GM18498 (cell line): ENCODE measurements around the gene DLK2.
A peak's percentile ranks its signal among the peaks of the same experiment; 100 is the strongest.
"Not testable (repeated sequence)": the region's sequence is repeated elsewhere in the genome, so short reads cannot be mapped to it uniquely, and the experiment has no call there.

ENCODE experiments used
- ATAC-seq: cut with Tn5 transposase; IDR thresholded peaks from one replicate; pipeline ENCODE4 v1.9.1; 2021; ENCODE audit warnings: mild to moderate bottlenecking, moderate library complexity; ENCODE audit not compliant: unreplicated experiment

DLK2 gene

DNA sequence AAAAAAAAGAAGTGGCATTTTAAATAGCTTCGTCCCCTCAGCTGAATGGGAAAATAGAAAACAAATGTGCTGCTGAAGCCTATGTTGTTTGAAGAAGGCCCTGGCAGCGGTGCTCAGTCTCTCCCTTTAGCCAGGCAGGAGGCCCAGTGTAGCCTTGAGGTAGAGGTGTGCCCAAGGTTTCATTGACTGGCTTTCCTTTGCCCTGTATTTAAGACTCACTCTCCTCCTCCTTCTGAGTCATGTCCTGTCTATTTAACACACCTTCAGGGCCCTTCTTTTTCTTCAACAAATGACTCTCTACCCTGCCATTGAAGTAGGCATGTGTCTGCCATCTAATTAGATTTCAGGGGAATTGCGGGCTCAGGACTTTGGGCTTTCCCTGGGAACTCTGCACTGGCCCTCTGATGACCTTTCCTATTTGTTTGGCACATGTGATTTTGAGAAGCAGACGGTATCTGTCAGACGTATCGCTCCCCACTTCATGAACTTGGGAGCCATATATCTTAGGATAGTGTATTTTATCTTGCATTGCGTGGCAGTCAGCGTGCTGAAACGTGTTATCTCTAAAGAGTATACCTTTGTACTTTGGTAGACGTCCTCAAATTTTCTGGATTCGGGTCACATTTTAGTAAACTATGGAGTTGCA, 26.4 kb upstream of the DLK2 start:
- ATAC-seq: no peak

- no peak for ATAC-seq
Measured at GRCh38 chr6:43481075-43481474, 25.7 kb upstream of the DLK2 start.

DNA sequence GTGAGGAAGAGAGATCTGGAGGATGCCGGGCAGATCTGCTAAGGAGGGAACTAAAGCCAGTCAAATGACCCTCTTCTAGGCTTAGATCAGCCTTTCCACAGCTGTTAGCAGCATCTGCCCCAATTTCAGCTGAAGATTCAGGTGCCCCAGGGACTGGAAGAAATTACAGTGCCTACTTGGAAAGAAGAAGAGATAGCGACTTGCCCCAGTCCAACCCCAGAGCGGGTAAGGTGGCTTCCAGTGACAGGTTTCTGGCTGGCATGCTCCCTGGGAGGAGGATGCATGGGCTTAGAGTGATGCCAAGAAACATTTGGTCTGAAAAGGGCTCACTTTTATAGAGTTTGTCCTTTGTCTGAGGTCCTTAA, 22.6 kb upstream of the DLK2 start:
- no peak for ATAC-seq

- ATAC-seq: peak; percentile 98
Measured at GRCh38 chr6:43477235-43478007, 22.1 kb upstream of the DLK2 start, which contains the start of gene TJAP1. TJAP1 (plus strand) TSS chr6:43477570; CDS start chr6:43499002, 21,432 bp downstream.

GRCh38 chr6:43476746-43477145, 21.4 kb upstream of the DLK2 start:
- peak; percentile 11 for ATAC-seq

GRCh38 chr6:43475516-43475915, 20.2 kb upstream of the DLK2 start:
- no peak for ATAC-seq

- no peak for ATAC-seq
Measured at GRCh38 chr6:43472515-43472914, 17.2 kb upstream of the DLK2 start.

GRCh38 chr6:43471399-43471798, 16.1 kb upstream of the DLK2 start:
- no peak for ATAC-seq

- no peak for ATAC-seq
Measured at GRCh38 chr6:43469947-43470346, 14.6 kb upstream of the DLK2 start.

GRCh38 chr6:43468748-43469681, 13.7 kb upstream of the DLK2 start:
- no peak for ATAC-seq

DNA sequence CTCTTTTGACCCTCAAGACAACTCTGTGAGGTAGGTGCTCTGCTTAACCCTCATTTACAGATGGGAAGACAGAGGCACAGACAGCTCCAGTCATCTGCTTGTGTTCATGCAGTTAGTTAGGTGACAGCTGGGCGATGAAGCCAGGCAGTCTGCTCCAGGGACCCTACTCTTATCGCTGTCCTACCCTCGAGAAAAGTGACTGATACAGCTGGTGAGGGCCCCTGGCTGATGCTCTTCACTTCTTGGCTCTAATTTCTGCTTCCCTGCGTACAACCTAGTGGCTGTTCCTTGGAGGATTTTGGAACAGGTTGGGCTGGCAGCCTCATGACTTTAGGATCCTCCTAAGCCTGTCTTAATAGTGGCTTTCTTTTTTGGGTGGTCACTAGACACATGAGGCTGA, 12.9 kb upstream of the DLK2 start:
- no peak for ATAC-seq

- ATAC-seq: no peak
Measured at GRCh38 chr6:43467752-43468151, 12.4 kb upstream of the DLK2 start.

DNA sequence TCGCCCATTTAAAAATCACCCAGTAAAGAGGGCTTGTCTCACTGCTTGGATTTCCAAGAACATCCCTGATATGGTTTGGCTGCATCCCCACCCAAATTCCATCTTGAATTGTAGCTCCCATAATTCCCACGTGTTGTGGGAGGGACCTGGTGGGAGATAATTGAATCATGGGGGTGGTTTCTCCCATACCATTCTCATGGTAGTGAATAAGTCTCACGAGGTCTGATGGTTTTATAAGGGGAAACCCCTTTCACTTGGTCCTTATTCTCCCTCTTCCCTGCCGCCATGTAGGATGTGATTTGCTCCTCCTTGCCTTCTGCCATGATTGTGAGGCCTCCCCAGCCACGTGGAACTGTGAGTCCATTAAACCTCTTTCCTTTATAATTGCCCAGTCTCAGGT, 11.9 kb upstream of the DLK2 start:
- not testable (repeated sequence) for ATAC-seq

DNA sequence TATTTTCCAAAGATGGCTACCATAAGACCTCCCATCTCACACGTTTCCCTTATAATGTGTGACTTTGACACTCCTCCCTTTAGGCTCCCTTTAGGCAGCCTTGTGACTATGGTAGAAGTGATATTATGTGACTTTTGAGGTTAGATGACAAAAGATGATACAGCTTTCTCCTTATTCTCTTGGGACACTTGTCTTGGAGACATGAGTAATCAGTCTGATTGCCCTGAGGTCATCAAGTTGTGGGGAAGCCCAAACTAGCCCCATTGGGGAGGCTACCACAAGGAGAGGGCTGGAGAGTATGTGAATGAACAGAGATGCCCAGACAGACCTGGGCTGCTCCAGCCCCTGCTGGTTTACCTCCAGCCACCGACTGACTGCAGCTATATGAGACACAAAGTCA, 10.6 kb upstream of the DLK2 start:
- no peak for ATAC-seq

DNA sequence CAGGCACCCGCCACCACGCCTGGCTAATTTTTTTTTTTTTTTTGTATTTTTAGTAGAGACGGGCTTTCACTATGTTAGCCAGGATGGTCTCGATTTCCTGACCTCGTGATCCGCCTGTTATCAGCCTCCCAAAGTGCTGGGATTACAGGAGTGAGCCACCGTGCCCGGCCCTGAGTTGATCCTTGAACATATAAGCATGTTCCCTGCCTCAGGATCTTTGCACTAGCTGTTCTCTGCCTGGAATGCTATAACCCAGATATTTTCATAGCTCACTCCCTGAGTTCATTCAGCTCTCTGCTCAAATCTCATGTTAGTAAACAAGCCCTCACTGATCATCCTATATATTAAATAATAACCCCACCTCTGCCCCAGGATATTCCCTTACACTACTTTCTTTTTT, 9.0 kb upstream of the DLK2 start:
- ATAC-seq: no peak

GRCh38 chr6:43461936-43462335, 6.6 kb upstream of the DLK2 start:
- ATAC-seq: no peak

DNA sequence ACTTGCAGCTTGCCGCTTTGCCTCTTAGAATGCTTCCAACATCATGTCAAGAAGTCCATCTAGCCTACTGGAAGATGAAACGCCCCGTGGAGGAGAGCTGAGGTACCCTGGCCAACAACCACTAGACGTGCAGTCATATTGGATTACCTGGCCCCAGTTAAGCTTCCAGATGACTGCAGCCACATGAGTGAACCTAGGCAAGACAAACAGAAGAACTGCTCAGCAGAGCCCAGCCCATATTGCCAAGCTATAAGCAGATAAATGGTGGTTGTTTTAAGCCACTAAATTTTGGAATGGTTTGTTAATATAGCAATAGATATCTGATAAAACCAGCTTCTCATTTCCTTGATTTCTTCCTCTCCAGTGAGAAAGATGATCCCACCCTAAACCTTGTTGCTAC, 4.7 kb upstream of the DLK2 start:
- no peak for ATAC-seq

GRCh38 chr6:43459535-43459934, 4.2 kb upstream of the DLK2 start:
- ATAC-seq: no peak

GRCh38 chr6:43458154-43458553, 2.8 kb upstream of the DLK2 start:
- not testable (repeated sequence) for ATAC-seq

DNA sequence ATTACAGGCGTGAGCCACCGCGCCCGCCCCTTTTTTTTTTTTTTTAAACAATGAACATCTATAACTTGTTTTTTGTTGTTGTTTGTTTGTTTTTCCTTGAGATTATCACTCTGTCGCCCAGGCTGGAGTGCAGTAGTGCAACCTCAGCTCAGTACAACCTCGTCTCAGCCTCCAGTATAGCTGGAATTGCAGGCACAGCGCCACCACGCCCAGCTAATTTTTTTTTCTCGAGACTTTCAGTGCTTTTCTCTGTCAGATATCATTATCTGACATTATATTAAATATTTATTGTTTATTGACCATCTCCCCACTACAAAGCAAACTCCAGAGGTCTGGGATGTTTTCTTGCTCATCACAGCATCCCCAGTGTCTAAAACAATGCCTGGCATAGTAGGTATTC, 2.3 kb upstream of the DLK2 start:
- ATAC-seq: no peak

DNA sequence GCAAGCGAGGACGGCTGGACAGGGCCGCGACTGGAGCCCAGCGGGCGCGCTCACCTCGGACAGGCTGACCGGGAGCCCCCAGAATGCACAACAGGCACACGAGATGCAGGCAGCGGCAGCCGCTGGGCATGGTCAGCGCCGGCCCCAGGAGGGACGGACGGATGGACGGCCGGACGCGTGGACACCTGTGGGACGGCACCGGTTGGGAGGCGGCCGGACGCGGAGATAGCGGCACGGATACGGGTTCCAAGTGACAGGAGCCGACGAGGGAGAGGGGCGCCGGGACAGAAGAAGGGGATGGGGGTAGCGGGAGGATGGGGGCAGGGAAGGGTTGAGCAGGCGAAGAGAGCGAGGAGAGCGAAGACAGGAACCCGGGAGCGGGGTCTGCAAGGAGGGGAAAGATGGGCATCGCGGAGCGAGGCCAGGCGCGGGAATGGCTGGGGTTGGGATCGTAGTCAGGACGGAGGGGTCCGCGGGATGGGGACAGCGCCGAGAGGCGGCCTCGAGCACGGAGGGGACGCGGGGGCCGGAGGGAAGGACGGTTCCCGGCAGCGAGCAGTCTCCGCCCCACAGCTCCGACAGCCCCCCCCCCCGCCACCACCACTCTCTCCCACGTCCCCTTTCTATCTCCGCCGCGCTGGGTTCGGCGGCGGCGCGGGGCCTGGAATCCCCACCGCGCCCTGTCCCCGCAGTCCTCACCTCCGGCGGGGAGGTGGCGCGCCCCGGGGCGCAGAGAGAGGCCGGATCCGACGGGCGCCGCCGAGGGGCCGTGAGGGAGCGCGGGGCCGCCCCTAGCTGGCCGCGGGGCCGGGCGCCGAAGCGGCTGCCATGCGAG, 435 bp downstream of the DLK2 start:
- ATAC-seq: no peak
